Testis (tissue), 3 donors: ENCODE measurements around the gene FYCO1. TPM values are rescaled to one million over a fixed set of nuclear protein-coding genes. Genes with fewer than 3 reads are reported as not detected.

ENCODE experiments used
- DNase-seq: peaks from one replicate; pipeline ENCODE4 v3.0.0-alpha.2; 2019
- H3K27ac ChIP-seq, 2 donors: fragments of 200-600 bp; sonication (generic); one replicate each; pipeline ENCODE4 v1.5.1; 2019
- H3K27me3 ChIP-seq: fragments of 200-600 bp; sonication (generic); one replicate; pipeline ENCODE4 v1.5.1; 2019
- H3K36me3 ChIP-seq: fragments of 200-600 bp; sonication (generic); one replicate; pipeline ENCODE4 v1.5.1; 2017; ENCODE audit warnings: low read depth; ENCODE audit errors: missing control alignments
- H3K4me1 ChIP-seq: fragments of 200-600 bp; sonication (generic); one replicate; pipeline ENCODE4 v1.5.1; 2019
- H3K4me3 ChIP-seq, 2 donors: fragments of 200-600 bp; sonication (generic); one replicate each; pipeline ENCODE4 v1.5.1; 2017 to 2019
- H3K9me3 ChIP-seq: fragments of 200-600 bp; sonication (generic); one replicate; pipeline ENCODE4 v1.5.1; 2017
- CTCF ChIP-seq, 3 experiments: fragments of 450-650 bp in 2 of 3; fragments of 200-600 bp in 1 of 3; sonication (generic) in 1 of 3; IDR thresholded peaks; one replicate each; pipeline ENCODE4 v1.5.1; 2016 to 2019; ENCODE audit warnings: antibody characterized with exemption in 3 of 3, mild to moderate bottlenecking in 2 of 3, moderate library complexity in 1 of 3
- POLR2A ChIP-seq: fragments of 450-650 bp; IDR thresholded peaks from one replicate; pipeline ENCODE4 v1.6.1; 2017; ENCODE audit warnings: antibody characterized with exemption, mild to moderate bottlenecking, moderate library complexity
- WGBS, 2 donors: methylation state at CpG; one replicate each; pipeline ENCODE4 v1.1.5; 2018; 5-methylcytosine and 5-hydroxymethylcytosine counted together
- intact Hi-C: fragments of 100-400 bp; cut with DNase I; formaldehyde crosslinking; loops from one replicate; pipeline ENCODE4 v1.15.1; 2023; ENCODE audit warnings: low total_unique reads
- polyA plus RNA-seq: library from polyadenylated mRNA; stranded (reverse); fragments of 350-450 nt; fragmentation: Illumina TruSeq; extraction: RNeasy Lipid Tissue Mini Kit (QIAGEN cat#74804); gene quantifications from one replicate; pipeline ENCODE4 v1.2.3, GENCODE V29; 2014; ENCODE audit warnings: low read depth, low replicate concordance; ENCODE audit not compliant: insufficient read depth
- total RNA-seq, 2 donors: library from RNA; depleted of rRNA; stranded (reverse); fragments of >200 nt; gene quantifications; one replicate each; pipeline ENCODE4 v1.2.3, GENCODE V29; 2016

FYCO1 gene
- total and polyA plus RNA-seq, 3 donors from 2014 or later = 12.8 to 24.2 (median 21.7) TPM

GRCh38 chr3:45948881-45949280, 46.7 kb downstream of the FYCO1 start:
- DNase-seq = no peak
- H3K27ac ChIP-seq = no peak overlapping the region
- H3K27me3 ChIP-seq = no peaks in the 10 kb centered on the region
- H3K36me3 ChIP-seq = no peaks in the 10 kb centered on the region
- intact Hi-C loops = no loop called here
- H3K9me3 ChIP-seq = no peaks in the 10 kb centered on the region
- H3K4me3 ChIP-seq = no peak overlapping the region
- WGBS, 2 donors = 95 to 99% methylated on average over 6 of the region's 6 CpGs
- TF ChIP-seq POLR2A (no peak), CTCF (IDR thresholded peaks at IDR 0.05) (no peak)
- no peaks in the 10 kb centered on the region for H3K4me1 ChIP-seq

GRCh38 chr3:45948311-45948781, 47.3 kb downstream of the FYCO1 start:
- intact Hi-C loops = no loop called here
- Histone ChIP-seq H3K4me1 (no peaks in the 10 kb centered on the region), H3K36me3 (no peaks in the 10 kb centered on the region), H3K27me3 (no peaks in the 10 kb centered on the region), H3K9me3 (no peaks in the 10 kb centered on the region), H3K4me3 (no peak overlapping the region), H3K27ac (no peak overlapping the region)
- no peak for DNase-seq
- WGBS, 2 donors = 57 to 81% methylated on average over 6 of the region's 6 CpGs
- no peak for TF ChIP-seq POLR2A
- no peak for TF ChIP-seq CTCF (IDR thresholded peaks at IDR 0.05)

- TF ChIP-seq CTCF (IDR thresholded peaks at IDR 0.05) (no peak), POLR2A (no peak)
- intact Hi-C loops = no loop called here
- no peaks in the 10 kb centered on the region for H3K9me3 ChIP-seq
- no peaks in the 10 kb centered on the region for H3K27me3 ChIP-seq
- no peak overlapping the region for H3K4me3 ChIP-seq
- H3K36me3 ChIP-seq = no peaks in the 10 kb centered on the region
- no peak overlapping the region for H3K27ac ChIP-seq
- H3K4me1 ChIP-seq = no peaks in the 10 kb centered on the region
- DNase-seq = no peak
- WGBS, 2 donors = 96 to 100% methylated on average over 3 of the region's 3 CpGs
These were observed 48.3 kb downstream of the FYCO1 start for GRCh38 chr3:45947361-45947760.

GRCh38 chr3:45946875-45947274, 48.7 kb downstream of the FYCO1 start:
- Histone ChIP-seq H3K27me3 (no peaks in the 10 kb centered on the region), H3K4me1 (no peaks in the 10 kb centered on the region), H3K27ac (no peak overlapping the region), H3K9me3 (no peaks in the 10 kb centered on the region), H3K36me3 (no peaks in the 10 kb centered on the region), H3K4me3 (no peak overlapping the region)
- intact Hi-C loops = no loop called here
- 96 to 100% methylated on average over 3 of the region's 3 CpGs for WGBS, 2 donors
- no peak for TF ChIP-seq CTCF (IDR thresholded peaks at IDR 0.05)
- no peak for TF ChIP-seq POLR2A
- DNase-seq = no peak

- Histone ChIP-seq H3K9me3 (no peaks in the 10 kb centered on the region), H3K27me3 (no peaks in the 10 kb centered on the region), H3K4me1 (no peaks in the 10 kb centered on the region), H3K27ac (no peak overlapping the region), H3K36me3 (no peaks in the 10 kb centered on the region), H3K4me3 (no peak overlapping the region)
- DNase-seq = no peak
- TF ChIP-seq POLR2A (no peak), CTCF (IDR thresholded peaks at IDR 0.05) (no peak)
- WGBS, 2 donors = 87 to 100% methylated on average over 1 of the region's 1 CpG
- intact Hi-C loops = no loop called here
These were observed 49.3 kb downstream of the FYCO1 start for GRCh38 chr3:45946307-45946706.
